GF-D8 (cell line): ENCODE results near the gene S100A5.
A peak's percentile ranks its signal among the peaks of the same experiment; 100 is the strongest.
"Not testable (repeated sequence)": the region's sequence is repeated elsewhere in the genome, so short reads cannot be mapped to it uniquely, and the experiment has no call there.

Experiments used
- DNase-seq: peaks from one replicate; lab custom pipeline; 2025; lab: John Stamatoyannopoulos, UW

The S100A5 gene

DNA sequence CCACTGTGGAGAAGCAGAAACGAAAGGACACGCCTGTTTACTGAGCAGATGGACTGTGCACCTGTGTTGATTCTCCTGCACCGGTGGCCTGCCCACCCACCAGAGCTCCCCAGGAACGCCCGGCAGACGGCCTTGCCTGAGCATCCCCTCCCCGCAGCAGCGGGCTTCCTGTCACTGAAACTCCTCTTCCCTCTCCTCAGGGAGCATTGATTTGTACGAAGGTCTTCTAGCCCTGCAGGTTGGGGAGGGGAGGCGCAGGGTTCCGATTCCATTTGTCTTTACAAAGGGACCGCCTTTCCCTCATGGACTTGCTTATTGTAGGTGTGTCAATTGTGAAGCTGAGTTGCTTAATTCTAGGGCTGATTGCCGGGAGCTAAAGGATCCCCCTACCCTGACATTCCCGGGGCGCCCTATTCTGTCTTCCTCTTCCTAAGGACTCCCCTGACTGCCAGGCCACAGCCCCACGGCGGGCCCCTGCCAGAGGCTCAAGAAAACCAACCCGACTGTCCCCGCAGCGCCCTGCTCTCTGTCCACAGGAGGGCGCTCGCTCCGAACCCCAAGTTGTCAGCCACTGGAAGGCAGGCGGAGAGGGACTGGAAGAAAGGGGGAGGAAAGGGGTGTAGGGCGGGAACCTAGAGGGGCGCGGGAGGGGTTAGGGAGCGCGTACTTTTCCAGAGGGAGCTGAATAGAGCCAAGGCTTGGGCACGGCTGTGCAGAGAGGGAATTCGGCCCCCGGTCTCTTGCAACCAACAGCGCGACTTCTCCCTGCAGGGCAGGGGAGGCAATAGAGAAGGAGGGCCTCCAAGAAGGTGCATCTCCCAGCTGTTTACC is 7.8 kb downstream of the S100A5 start:
- no peak for DNase-seq

DNA sequence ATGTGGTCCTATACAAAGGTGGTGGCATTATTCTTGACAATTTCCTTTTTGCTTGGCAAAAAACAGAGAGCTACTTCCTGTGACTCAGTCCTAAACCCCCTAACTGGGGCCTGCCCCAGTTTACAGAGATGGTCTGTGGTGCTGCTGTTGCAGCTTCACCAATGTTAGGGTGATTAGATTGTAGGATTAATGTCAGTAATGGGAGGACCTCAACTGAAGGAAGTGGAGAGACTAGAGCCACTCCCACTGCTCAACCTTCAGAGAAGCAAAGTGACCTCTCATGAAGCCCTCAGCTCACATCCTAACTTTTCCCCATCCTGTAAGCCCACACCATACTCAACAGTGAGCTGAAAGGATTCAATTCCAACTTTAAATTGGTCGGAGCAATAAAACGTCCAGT is 8.6 kb downstream of the S100A5 start:
- DNase-seq, result no peak

DNA sequence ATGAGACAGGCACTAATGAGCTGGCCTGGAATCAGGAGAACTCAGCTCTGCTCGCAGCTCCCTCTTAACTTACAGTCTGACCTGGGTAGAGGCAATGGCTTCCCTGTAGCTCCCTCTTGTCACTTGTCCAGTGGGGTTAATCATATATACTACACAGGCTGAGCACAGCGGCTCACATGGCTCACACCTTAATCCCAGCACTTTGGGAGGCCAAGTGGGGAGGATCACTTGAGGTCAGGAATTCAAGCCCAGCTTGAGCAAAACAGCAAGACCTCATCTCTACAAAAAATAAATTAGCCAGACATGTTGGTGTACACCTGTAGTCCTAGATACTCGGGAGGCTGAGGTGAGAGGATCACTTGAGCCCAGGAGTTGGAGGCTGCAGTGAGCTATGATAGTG is 9.1 kb downstream of the S100A5 start:
- no peak for DNase-seq

DNA sequence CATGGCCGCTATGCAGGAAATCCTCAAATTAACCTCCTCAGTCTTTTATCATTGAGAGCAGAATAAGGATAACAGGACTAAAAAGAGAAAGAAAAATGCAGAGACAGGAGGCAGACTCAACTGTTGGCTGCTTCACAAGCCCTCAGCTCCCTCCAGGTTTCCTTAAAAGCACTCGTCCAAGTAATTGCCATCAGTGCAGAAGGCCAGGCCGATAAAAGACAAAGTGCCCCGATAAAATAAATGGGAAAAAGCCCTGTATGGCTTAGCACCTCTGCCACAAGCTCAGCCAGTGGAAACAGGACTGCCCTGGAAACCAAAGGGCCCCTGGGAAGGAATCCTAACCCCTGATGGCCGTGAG is 13.1 kb downstream of the S100A5 start:
- DNase-seq, result no peak

GRCh38 chr1:153527023-153527682 is 13.6 kb downstream of the S100A5 start:
- DNase-seq, result no peak

DNA sequence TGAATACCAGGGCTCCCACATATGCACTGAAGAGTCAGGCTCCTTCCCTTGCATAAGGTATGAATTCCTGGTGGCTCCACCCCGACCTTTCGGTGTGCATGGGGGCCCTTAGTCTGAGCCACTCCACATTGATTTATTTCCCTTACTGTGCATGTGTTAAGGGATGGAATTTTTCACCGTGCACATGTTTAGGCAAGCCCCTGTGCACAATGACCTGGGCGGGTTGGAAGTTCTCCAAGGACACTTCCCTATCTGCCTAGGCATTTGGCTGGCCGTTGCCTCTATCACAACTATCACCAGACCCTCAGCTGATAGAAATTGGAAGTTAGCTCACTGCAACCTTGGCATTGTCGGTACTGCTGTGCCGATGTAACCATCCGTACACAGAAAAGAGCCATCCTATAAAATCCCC is 14.6 kb downstream of the S100A5 start:
- no peak for DNase-seq

DNA sequence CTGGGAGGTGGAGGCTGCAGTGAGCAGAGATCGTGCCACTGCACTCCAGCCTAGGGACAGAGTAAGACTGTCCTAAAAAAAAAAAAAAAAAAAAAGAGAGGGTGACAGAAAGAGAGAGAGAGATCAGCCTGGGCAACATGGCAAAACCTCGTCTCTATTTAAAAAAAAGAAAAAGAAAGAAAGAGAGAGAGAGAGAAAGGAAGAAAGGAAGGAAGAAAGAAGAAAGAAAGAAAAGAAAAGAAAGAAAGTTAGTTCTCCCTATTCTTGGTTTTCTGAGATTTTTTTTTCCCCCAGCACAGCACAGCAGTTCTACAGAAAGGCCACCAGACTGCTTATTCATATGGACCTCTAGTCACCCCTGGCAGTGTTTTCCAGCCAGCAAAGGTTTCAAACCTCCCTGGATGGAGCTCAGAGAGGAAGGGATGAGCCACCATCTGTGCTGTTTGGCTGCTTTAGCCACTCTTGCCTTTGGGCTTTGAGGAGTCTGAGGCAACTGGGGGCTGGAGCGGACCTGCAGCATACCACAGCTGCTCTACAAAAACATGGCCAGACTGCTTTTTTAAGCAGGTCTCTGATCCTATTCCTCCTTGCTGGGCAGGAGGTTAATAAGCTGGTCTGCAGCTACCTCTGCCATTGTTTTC is 15.5 kb downstream of the S100A5 start:
- no peak for DNase-seq

DNA sequence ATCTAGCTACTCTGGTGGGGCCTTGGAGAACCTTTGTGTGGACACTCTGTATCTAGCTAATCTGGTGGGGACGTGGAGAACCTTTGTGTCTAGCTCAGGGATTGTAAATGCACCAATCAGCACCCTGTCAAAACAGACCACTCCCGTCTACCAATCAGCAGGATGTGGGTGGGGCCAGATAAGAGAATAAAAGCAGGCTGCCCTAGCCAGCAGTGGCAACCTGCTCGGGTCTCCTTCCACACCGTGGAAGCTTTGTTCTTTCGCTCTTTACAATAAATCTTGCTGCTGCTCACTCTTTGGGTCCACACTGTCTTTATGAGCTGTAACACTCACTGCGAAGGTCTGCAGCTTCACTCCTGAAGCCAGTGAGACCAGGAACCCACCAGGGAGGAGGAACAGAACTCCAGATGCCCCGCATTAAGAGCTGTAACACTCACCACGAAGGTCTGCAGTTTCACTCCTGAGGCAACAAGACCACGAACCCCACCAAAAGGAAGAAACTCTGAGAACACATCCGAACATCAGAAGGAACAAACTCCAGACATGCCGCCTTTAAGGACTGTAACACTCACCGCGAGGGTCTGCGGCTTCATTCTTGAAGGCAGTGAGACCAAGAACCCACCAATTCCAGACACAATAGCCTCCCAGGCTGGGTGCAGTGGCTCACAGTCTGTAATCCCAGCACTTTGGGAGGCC is 18.2 kb downstream of the S100A5 start:
- not testable (repeated sequence) for DNase-seq

- DNase-seq, result not testable (repeated sequence)
Measured at GRCh38 chr1:153521808-153522207, 18.9 kb downstream of the S100A5 start.

GRCh38 chr1:153520818-153521476 is 19.8 kb downstream of the S100A5 start:
- no peak for DNase-seq

GRCh38 chr1:153520137-153520691 is 20.5 kb downstream of the S100A5 start:
- not testable (repeated sequence) for DNase-seq

- DNase-seq, result no peak
Measured at GRCh38 chr1:153519242-153519641, 21.5 kb downstream of the S100A5 start.

DNA sequence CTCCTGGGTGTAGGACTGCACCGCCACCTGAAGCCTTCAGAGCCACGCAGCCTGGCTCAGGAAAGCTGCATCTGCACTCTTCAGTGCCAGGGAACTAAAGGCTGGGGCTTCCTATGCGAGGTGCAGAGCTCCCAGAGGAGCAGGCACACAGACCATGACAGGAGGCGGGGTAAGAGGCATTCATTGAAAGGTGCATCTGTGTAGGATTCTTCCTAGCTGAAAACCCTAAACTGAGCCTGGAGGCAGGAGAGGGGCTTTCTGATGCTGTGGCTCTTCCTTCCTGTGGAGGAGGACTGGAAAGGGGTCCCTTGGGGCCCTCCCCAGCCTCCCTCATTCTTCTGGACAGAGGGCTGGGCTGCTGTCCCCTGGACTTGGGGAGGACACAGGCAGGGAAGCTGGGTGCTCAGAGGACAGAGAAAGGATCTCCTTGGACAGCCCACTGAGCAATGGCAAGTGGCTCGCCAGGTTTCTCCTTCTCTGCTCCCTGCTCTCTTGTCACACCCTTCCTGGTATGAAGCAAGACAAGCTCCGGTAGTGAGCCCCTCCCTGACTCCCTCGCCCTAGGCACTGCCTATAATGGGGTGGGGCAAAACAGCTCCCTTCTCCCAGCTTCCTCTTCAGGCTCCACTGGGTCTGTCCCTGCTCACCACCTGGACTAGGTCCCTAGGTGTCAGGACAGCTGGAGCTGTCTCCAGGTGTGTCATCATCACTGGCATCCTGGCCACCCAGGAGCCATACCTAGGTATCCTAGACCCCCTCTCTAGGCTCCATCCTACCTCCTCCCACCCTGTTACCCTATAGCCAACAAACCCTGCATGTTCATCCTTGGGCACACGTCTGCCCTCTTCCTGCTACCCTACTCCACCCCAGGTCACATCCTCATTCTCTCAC is 25.0 kb downstream of the S100A5 start:
- DNase-seq, result no peak

DNA sequence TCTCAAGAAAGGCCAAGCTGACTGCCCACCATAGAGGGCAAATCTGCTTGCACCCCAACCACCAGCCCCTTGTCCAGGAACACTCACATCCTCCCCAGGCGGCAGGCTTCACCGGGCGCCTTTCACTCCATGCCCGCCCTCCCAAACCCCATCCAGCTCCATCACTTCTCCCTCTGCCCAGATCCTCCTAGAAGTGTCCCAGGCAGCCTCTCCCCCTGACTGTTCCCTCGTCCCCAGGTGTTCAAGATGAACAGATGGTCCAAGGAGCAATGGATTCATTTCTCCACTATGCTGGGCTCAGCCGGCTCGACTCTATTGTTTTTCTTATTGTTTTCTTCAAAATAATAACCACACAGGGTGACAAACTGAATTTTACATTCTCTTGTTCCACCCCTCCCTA is 27.1 kb downstream of the S100A5 start:
- no peak for DNase-seq

DNA sequence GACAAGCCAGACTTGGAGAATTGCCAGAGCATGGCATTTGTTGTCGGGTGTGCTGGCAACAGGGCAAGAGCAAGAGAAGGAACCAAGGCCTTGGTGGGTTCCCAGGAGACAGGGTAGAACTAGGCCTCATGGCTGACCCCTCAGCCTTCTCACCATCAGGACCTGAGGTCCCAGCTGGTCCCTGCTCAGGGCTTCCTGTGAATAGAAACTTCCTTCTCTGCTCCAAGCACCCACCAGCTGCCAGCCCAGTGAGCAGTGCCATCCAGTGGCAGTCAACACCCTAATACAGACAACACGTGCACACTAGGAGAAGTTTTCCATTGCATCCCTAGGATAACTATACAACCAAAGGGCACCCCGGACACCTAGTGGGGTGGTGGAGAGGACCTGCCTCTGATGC is 27.7 kb downstream of the S100A5 start:
- DNase-seq, result no peak

DNA sequence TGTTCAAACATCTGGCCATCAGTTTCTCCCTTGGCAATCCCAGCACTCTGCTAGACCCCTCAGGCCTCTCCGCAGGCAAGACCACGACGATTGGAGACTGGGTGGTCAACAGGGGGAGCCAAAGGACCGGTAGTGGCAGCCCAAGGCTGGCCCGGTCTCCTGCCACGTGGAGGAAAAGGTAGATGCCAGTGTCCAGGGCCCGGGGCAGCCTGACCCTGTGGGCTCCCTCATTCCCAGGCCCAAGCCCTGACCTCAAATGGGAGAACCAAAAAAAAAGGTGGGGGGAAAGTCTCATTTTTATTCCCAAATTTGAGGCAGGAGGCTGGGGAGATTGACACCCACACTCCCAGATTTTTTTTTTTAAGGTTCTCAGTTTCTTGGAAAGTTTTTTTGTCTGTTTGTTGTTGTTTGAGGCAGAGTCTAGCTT is 29.7 kb downstream of the S100A5 start:
- peak; percentile 16 for DNase-seq

DNA sequence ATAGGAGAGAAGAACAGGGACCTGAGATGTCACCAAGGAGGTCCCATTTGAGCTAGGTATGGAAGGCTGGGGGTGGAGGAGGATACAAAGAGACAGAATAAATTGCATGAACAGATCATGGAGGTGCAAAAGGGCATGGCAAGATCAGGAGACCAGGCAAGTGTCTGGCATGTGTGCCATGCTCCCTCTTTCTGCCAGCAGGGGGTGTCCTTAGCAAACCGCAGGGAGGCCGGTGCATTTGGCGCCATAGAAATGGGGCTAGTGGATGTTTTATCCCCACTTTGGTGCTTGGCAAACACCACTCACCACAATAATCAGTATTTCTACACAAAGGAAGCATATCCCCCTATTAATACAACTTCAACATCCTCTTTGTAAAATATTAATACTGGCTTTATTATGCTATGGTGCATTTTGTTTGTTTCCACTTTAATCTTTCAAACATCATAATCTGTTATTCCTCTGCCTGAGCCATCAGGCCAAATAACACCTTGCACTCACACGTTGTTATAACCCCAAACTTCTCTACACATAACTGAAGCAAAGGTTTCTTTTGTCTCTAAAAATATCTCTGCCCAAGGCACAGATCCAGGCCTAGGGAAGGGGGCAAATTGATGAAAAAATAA is 30.9 kb downstream of the S100A5 start:
- no peak for DNase-seq

DNA sequence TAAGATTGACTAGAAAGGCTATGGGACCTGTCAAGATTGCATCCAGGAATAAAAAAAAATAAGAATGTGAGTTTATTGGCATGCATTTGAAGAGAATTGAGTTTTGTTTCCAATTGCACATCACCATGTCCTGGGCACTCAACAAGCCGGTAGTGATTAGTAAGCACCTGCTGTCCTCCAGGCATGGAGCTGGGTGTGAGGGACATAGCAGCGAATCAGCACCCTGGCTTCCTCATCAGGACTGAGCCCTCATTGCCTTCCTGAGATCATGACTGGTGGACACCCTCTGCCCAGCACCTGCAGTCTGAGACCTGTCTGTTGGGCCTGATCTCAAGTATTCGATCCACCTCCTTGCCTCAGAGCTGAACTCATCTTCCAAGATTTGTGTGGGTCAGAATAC is 31.7 kb downstream of the S100A5 start:
- no peak for DNase-seq

- no peak for DNase-seq
Measured at GRCh38 chr1:153507926-153508583, 32.7 kb downstream of the S100A5 start.
